GM21526 (cell line): Measurements from ENCODE around the gene TICAM1.

Source experiments
- ATAC-seq: cut with Tn5 transposase; IDR thresholded peaks from one replicate; pipeline ENCODE4 v1.9.1; 2021; ENCODE audit warnings: moderate library complexity; ENCODE audit not compliant: unreplicated experiment, low FRiP score

TICAM1 gene

DNA sequence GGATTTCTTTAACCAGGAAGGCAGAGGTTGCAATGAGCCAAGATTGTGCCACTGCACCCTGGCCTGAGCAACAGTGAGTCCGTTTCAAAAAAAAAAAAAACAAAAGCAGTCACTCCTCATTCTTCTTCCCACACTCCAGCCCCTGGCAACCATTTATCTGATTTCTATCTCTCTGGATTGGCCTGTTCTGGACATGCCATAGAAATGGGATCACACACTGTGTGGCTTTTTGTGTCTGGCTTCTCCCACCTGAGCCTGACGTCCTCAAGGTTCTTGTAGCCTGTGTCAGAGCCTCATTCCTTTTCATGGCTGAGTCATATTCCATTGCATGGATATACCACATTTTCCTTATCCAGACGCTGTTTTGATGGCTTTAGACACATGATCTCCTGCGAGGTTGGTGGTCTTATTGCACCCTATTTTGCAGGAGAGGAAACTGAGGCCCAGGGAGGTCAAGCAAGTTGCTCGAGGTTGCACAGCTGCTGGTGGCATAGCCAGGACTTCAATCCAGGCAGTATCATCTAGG, 55.8 kb downstream of the TICAM1 start:
- no peak for ATAC-seq

DNA sequence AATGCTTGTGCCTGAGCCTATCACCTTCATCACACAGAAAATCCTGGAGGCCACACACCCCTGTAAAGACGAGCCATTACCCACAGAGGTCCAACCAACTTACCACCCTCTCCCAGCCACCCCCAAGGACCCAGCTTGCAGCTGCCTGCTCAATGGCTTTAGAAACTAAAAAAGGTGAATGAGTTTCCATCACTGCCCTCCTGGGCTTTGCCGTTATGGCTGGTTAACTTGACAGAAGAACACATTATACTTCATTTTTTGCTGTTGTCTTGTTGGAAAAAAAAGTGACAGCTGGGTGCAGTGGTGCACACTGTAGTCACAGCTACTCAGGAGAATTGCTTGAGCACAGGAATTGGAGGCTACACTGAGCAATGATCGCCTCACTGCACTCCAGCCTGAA, 57.4 kb downstream of the TICAM1 start:
- ATAC-seq = no peak

DNA sequence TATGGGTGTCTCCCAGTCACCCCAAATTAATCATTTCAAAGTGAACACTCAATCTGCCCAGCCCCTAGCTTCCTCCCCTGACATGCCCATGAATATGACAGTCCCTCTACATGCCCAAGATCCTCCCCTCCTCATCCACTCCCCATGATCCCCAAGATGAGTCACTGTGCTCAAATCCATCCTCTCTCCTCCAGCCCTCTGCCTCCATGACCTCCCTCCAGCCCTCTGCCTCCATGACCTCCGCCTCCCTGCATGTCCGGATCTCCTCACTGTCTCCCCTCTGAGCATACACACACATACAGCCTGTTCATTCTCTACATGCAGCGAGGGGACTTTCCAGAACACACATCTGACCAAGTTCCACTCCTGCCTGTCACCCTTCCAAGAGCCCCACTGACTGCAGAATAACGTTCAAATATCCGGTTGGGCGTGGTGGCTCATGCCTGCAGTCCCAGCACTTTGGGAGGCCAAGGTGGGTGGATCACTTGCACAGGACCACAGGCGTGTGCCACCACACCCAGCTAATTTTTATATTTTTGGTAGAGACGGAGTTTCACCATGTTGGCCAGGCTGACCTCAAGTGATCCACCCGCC, 58.4 kb downstream of the TICAM1 start:
- ATAC-seq = no peak

DNA sequence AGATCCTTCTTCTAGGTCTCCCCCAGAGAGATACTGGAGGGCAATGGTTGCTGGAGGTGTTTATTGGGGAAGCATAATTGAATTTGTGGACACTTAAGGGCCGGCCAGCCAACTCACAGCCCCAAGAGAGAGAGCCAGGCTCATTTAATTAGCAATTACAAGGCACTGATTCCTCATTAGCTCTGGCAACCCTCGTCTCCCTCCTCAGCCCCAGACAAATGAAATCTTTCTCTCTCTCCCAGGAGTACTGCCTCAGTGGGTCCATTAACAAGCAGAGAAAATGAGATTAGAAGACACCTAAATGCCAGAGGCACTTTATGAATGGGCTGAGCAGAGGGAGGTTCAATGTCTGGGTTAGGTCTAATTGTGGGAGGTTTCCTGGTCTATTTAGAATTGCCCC, 58.9 kb downstream of the TICAM1 start:
- no peak for ATAC-seq

DNA sequence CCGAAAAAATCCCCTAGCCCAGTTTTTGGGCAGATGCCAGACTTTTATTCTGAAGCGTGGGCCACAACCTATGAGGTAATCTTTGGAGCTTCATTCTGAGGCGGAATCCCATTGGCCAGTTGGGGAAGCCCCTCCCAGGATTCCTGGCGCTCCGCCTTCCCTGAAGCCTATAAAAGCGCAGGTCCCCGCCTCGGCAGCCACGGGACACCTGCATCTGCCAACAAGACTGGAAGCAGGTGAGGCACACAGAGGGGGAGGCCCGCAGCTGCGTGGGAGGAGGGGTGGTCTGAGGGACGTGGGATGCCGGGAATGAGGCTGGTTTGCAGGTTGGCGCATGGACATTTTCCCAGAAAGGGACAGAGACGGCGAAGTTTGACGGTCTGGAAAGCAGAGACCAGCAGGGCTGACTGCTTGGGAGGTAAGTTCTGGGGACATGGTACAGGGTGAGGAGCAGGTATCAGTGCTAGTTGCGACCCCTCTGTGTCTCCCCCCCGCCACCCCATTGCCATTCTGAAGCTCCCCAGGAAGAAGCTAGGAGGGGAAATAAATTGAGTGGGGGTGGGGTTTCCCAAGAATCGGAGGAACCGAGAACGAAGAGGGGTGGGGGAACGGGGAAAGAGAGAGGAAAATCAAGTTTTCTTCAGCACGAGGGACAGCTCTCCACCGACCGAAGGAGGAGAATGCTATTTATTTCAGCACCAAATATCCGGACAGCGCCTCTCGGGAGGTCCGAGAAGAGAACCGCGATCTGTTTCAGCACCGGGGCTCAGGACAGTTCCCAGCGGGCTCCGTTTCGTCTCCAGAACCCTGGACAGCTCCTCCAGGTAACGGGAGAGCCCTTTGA, 62.4 kb downstream of the TICAM1 start:
- ATAC-seq = no peak
